ENCODE data around the gene FAM78A.

- TF ChIP-seq, protein P1, sequence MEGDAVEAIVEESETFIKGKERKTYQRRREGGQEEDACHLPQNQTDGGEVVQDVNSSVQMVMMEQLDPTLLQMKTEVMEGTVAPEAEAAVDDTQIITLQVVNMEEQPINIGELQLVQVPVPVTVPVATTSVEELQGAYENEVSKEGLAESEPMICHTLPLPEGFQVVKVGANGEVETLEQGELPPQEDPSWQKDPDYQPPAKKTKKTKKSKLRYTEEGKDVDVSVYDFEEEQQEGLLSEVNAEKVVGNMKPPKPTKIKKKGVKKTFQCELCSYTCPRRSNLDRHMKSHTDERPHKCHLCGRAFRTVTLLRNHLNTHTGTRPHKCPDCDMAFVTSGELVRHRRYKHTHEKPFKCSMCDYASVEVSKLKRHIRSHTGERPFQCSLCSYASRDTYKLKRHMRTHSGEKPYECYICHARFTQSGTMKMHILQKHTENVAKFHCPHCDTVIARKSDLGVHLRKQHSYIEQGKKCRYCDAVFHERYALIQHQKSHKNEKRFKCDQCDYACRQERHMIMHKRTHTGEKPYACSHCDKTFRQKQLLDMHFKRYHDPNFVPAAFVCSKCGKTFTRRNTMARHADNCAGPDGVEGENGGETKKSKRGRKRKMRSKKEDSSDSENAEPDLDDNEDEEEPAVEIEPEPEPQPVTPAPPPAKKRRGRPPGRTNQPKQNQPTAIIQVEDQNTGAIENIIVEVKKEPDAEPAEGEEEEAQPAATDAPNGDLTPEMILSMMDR (IDR thresholded peaks at IDR 0.05 in 2 of 3, conservative IDR thresholded peaks at IDR 0.05 in 1 of 3; ENCODE audit: borderline replicate concordance in 1 of 3, insufficient read depth in 1 of 3, low read depth in 2 of 3, low read length in 2 of 3), result no peak
- no peak for TF ChIP-seq JUND (IDR thresholded peaks at IDR 0.05)
- TF ChIP-seq POLR2A (IDR thresholded peaks at IDR 0.05; ENCODE audit: borderline replicate concordance, extremely low read depth, insufficient read depth, insufficient read length), result no peak
- no peak for TF ChIP-seq POLR2AphosphoS5 (IDR thresholded peaks at IDR 0.05; ENCODE audit: low read depth, low read length)
- TF ChIP-seq YY1 (IDR thresholded peaks at IDR 0.05; ENCODE audit: extremely low read depth, insufficient replicate concordance, low read depth, low read length), result no peak
- TF ChIP-seq ZFX (IDR thresholded peaks at IDR 0.05), result no peak
- no peak for TF ChIP-seq SP1 (IDR thresholded peaks at IDR 0.05; ENCODE audit: low read depth)
- no peak for TF ChIP-seq SIN3A (IDR thresholded peaks at IDR 0.05; ENCODE audit: low read depth)
- TF ChIP-seq EGR1 (IDR thresholded peaks at IDR 0.05; ENCODE audit: low read depth), result no peak
- no peak for TF ChIP-seq ZBTB33 (IDR thresholded peaks at IDR 0.05; ENCODE audit: extremely low read depth, insufficient replicate concordance, low read length)
- TF ChIP-seq MAX (IDR thresholded peaks at IDR 0.05), result no peak
- no peak for TF ChIP-seq EZH2phosphoT487 (IDR thresholded peaks at IDR 0.05; ENCODE audit: borderline replicate concordance)
- TF ChIP-seq CEBPB (IDR thresholded peaks at IDR 0.05; ENCODE audit: low read depth), result no peak
- no peak for TF ChIP-seq EZH2 (IDR thresholded peaks at IDR 0.05)
These were observed 22.0 kb upstream of the FAM78A start for GRCh38 chr9:131298341-131298740.

Measured in HCT116 (cell line).